ENCODE data around the gene G6PD. TPM values are rescaled to one million over a fixed set of nuclear protein-coding genes. Genes with fewer than 3 reads are reported as not detected.

Gene G6PD
- total RNA-seq, 1 donor from 2014 or later: 15.0 TPM

GRCh38 chrX:154487518-154488290 lies 58.9 kb downstream of the G6PD start:
- DNase-seq: no peak

GRCh38 chrX:154486396-154487207 lies 60.0 kb downstream of the G6PD start, which contains the start of gene UBL4A:
UBL4A (minus strand) TSS chrX:154486615; CDS start chrX:154486584, 31 bp downstream.
- peak; percentile 68 for DNase-seq

- peak; percentile 24 for DNase-seq
Measured at GRCh38 chrX:154486052-154486395, 60.6 kb downstream of the G6PD start.

GRCh38 chrX:154485150-154486051 lies 61.2 kb downstream of the G6PD start:
- DNase-seq: no peak

GRCh38 chrX:154484255-154485149 lies 62.1 kb downstream of the G6PD start:
- DNase-seq: no peak

GRCh38 chrX:154483325-154483724 lies 63.3 kb downstream of the G6PD start:
- DNase-seq: no peak

GRCh38 chrX:154482786-154483185 lies 63.9 kb downstream of the G6PD start:
- no peak for DNase-seq

- no peak for DNase-seq
Measured at GRCh38 chrX:154481911-154482601, 64.6 kb downstream of the G6PD start.

Small RNA genes lying within 50 kb of the gene (small RNA-seq; reads per million reads assigned to genes)
- gene RN7SL697P (ENCODE audit: low replicate concordance): not detected

Other genes with a start within 250 kb of the G6PD start
- gene FLNA, start 172.2 kb downstream of the G6PD start, total RNA-seq: 406 TPM
- 23.1 TPM for gene EMD, start 167.6 kb downstream of the G6PD start, total RNA-seq
- gene RPL10, start 148.5 kb downstream of the G6PD start, total RNA-seq: 9,585 TPM
- gene DNASE1L1, start 137.6 kb downstream of the G6PD start, total RNA-seq: 49.2 TPM
- gene TAFAZZIN, start 135.3 kb downstream of the G6PD start, total RNA-seq: 17.0 TPM
- 81.8 TPM for gene ATP6AP1, start 118.2 kb downstream of the G6PD start, total RNA-seq
- 91.6 TPM for gene GDI1, start 109.7 kb downstream of the G6PD start, total RNA-seq
- gene FAM50A, start 102.7 kb downstream of the G6PD start, total RNA-seq: 27.5 TPM
- 15.4 TPM for gene PLXNA3, start 88.6 kb downstream of the G6PD start, total RNA-seq
- gene LAGE3, start 67.6 kb downstream of the G6PD start, total RNA-seq: 23.8 TPM
- gene UBL4A, start 60.2 kb downstream of the G6PD start, total RNA-seq: 71.7 TPM
- 16.3 TPM for gene SLC10A3, start 56.2 kb downstream of the G6PD start, total RNA-seq
- 20.6 TPM for gene FAM3A, start 30.6 kb downstream of the G6PD start, total RNA-seq
- gene IKBKG, start 774 bp upstream of the G6PD start, total RNA-seq: 14.0 TPM
- not detected for gene CTAG1A, start 38.3 kb upstream of the G6PD start, total RNA-seq
- not detected for gene CTAG1B, start 72.4 kb upstream of the G6PD start, total RNA-seq
- gene CTAG2, start 106.7 kb upstream of the G6PD start, total RNA-seq: not detected
- gene GAB3, start 204.2 kb upstream of the G6PD start, total RNA-seq: 9.0 TPM
- 32.2 TPM for gene DKC1, start 216.0 kb upstream of the G6PD start, total RNA-seq